GM18873 (cell line): ENCODE measurements around the gene DSG3.
"Not testable (repeated sequence)": the region's sequence is repeated elsewhere in the genome, so short reads cannot be mapped to it uniquely, and the experiment has no call there.

Source experiments
- ATAC-seq: cut with Tn5 transposase; IDR thresholded peaks from one replicate; pipeline ENCODE4 v1.9.1; 2021; ENCODE audit warnings: mild to moderate bottlenecking, moderate library complexity, moderate number of reproducible peaks; ENCODE audit not compliant: unreplicated experiment, low FRiP score

The DSG3 gene

GRCh38 chr18:31489311-31489710 lies 41.8 kb downstream of the DSG3 start:
- ATAC-seq: no peak

GRCh38 chr18:31490387-31490786 lies 42.8 kb downstream of the DSG3 start:
- peak; percentile 87 for ATAC-seq

DNA sequence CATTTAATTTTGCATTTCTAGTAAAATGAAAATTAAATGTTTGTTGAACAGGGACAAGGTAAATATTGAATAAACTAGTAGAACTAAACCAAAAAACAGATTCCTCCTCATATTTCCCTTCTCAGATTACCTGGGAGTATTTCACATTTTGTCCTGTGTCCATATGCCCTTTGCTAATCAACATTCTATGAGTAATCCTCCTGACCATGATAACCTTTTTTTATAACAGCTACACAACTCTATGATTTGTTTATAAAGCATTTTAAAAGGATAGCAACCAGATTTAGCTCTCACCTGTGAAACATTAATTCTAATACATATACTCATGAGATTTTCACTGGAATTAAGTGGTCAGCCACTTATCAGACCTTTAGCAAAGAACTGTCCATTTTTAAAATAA lies 43.3 kb downstream of the DSG3 start:
- no peak for ATAC-seq

DNA sequence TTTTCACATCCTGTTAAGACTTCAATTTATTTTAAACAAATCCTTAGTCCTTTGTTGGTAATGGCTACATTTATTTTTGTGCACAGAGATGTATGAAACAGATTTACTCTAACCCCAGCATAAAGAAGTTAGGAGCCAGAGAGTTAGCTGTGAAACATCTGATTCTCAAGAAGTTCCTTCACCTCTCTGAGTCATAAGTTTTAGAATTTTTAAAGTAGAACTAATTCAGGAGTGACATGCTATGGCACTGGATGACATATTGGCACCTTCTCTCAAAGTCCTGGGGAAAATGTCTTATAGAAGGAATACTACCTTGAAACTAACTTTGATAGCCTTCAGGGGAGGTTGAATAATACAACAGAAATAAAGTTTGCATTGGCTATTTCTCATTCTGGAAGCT lies 44.0 kb downstream of the DSG3 start:
- ATAC-seq: no peak

DNA sequence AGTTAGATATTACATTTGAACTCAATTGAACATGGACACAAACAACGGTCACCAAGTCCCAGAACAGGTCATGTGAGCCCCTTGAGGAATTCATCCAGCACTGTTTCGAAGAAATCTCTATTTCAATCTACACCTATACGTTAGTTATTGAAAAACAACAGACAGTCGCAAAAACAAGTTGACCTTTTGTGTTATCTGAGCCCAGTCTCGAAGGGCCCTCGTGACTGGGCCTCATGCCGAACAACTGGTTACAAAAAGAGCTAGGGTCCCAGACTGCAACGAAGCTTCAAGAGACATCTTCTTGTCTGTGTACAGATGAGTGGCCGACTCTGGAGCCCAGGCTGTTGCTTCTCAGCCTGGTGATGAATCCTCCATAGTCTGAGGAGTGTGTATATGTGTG lies 45.1 kb downstream of the DSG3 start:
- no peak for ATAC-seq

- no peak for ATAC-seq
These were observed 45.6 kb downstream of the DSG3 start for GRCh38 chr18:31493171-31493570.

DNA sequence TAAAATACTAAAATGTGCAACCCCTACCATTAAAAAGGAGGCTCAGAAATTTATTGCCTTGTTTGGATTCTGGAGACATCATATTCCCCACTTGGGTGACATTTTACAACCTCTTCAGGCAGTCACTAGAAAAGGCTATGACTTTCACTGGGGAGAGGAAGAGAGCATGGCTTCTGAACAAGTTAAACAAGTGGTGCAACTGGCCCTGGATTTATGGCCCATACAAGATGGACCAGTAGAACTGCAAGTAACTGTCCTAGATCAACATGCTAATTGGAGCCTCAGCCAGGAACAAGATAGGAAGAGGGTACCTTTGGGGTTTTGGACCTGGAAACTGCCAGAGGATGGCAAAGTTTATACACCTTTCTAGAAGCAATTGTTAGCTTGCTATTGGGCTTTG lies 46.4 kb downstream of the DSG3 start:
- ATAC-seq: no peak

DNA sequence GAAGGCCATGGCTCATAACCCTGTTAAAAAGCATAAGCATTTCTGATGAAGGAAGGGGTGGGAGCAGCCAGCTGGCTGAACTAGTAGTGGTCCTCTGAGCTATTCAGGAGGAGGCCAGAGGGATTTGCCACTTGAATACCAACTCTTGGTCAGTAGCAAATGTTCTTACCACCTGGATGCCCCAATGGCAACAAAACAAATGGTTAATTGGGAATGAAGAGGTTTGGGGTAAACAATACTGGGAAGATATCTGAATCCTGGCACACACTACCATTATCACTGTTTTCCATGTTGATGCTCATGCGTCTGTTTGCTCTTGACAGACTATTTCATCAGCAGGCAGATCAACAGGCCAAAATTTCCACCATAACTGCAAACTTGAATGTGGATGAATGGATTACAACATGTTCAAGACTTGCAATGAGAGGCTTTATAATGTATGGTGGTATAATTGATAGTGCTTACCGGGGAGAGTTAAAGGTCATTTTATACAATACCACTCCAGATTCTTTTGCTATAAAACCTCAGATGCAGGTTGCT lies 47.2 kb downstream of the DSG3 start:
- not testable (repeated sequence) for ATAC-seq

DNA sequence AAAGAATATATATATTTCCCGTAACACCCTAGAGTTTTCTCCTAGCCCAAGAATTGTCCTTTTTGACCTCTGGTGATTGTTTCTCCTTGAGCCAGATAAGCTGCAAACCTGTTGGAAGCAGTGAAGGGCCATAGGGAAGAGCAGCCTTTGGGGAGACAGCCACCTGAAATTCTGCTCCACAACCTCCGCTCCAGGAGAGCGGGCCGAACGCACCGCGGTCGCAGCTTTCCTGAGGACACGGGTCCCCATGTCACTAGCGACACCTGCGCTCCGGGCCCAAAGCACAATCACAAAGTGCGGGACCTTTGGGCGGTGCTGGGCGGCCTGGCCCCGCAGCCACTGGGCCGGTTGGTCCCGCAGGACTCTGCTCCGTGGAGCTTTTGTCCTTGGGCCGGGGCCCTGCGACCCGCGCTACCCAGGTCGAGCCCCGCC lies 49.9 kb downstream of the DSG3 start:
- no peak for ATAC-seq

DNA sequence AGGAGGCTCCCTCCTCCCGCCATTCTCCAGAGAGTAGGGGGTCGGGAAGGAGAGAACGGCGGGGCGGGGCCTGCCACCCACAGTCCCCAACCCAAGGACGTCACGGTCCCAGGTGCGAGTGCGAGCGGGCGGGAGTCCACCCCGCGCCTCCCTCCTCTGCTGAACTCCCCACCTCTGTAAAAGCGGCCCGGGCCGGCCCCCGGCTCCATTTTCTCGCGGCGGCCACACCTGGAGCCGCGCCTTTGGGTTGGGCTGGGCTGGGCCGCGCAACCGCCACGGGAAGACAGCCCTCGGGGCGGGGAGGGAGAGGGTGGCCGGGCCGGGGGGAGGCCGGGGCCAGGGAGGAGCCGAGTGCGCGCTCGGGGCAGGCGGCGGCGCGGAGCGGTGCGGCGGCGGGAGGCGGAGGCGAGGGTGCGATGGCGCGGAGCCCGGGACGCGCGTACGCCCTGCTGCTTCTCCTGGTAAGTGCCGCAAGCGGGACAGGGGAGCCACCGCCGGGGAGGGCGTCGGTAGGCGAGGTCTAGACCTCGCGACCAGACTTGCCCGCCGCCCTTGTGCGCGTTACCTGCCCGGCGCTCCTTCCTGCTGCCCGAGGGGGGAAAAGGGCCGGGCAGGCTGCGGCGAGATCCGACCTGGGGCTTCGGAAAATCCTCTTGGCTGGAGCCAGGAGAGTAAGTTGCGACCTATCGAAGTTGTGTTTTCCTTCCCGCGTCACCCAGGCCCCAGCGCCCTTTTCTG lies 50.5 kb downstream of the DSG3 start, which contains the start of gene DSG2:
DSG2 (plus strand) TSS at position 342 of the 738 bp plus-strand sequence; CDS start at position 417, 75 bp downstream.
- ATAC-seq: peak; percentile 29

DNA sequence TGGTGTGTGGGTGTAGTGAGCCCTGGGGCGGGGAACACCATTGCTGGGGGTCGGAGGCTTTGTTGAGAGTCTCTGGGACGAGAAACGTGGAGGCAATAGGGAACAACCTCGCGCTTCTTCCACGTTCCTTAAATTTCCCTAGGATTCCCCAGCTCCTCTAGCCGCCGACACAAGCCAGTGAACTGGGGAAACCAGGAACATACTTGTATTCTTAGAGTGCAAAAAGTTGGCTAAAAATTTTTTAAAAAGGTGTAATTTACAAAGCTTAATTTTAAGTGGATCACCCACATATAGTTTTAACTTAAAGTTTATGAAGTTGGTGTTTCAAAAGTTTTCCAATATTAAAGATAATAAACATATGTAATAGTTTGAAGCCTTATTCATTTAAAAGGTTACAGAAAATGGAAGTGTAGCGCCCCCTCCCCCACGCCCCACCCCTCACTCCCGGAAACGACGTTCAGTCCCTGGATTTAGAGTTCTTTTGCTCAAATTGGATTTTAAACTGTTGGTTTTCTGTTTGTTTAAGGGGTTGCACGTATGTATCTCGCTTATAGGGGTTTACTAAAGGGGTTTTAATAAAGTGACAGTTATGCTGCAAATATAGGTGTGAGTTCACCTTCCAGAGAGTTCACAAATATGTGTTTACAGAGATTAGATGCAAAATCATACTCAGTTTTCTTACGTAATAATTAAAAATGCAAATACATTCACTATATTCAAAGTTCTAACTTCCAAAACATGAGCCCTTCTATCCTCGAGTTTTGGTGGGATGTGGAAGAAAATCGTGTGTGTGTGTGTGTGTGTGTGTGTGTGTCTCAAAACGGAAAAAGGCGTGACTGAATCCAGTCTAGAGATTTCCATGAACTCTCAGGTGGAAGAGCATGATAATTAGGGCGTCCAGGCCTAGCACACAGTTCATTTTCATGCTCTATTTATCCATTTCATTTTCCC lies 51.3 kb downstream of the DSG3 start:
- no peak for ATAC-seq

DNA sequence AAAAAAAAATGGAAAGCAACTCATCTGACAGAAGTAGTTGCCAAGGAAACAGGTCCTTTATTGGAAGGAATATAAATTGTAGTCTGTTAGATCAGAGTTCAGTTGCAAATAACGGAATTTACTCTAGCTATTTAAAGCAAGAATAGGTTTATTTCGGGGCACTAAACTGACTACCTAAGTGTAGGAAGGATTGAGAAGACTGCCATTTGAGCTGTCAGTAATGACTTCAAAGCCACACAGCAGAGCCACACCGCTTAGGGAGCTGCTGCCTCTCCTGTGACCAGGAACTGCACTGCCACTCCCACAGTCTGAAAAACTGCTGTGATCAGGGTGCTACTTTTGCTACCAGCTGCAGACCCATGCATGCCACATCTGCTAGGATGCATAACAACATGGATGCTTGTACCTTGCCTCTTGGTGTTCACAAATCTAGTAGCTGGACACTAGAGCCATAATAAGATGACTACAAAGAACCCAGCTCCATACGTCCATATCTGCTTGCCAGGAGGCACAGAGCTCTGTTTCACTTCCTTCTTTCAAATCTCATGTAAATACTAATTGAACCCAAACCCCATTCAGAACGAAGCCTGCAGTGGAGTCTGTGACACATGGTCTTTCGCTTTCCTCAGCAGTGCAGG lies 52.6 kb downstream of the DSG3 start:
- ATAC-seq: peak; percentile 93

GRCh38 chr18:31503011-31503410 lies 55.5 kb downstream of the DSG3 start:
- no peak for ATAC-seq

GRCh38 chr18:31504455-31505147 lies 57.1 kb downstream of the DSG3 start:
- no peak for ATAC-seq

DNA sequence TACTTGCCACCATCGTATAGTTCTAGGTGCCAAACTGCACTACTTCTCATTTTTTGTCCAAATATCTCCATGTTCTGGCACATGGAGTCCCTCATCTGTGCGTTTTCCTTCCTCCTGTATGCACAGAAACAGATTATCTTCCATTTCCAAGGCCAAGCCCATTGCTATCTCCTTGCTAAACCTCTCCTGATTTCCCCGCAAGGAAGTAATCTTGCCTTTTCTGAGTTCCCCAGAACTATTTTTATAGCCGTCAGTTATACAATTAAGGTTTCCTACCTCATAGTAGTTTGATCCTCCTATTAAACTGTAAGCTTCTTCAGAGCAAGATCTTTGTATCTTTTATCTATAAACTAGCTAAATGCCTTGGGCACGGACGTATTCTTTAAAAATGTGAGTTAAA lies 57.6 kb downstream of the DSG3 start:
- ATAC-seq: no peak

DNA sequence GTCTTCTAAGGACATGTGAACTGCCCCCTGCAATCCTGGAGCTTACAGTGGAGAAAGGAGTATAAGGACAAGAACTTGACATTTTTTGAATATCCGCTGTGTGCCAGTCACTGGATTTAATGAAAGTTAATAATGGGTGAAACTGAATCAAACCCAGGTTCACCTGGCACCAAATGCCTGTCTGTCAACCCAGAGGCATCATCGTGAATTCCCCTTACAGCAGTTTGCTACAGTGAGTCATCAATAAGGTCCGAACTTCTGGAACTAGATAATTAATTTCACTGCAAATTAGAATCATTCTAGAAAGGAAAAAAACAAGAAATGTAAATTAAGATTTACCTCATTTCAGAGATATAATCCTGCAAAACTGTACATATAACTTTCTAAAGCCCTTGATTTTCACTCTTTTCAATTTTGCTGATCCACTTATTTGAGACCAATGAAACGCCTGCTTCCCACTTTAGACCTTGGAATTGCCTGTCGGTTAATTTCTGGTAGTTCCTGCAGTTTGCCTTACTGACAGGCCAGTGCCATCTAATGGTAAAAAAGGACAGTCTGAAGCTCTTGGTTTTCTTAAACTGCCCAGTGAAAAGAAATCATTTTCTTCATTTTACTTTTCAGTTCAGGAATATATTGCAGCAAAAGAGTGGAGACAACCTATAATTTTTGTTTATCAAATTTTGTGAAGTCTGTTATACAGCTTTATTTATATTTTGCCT lies 58.6 kb downstream of the DSG3 start:
- ATAC-seq: no peak

DNA sequence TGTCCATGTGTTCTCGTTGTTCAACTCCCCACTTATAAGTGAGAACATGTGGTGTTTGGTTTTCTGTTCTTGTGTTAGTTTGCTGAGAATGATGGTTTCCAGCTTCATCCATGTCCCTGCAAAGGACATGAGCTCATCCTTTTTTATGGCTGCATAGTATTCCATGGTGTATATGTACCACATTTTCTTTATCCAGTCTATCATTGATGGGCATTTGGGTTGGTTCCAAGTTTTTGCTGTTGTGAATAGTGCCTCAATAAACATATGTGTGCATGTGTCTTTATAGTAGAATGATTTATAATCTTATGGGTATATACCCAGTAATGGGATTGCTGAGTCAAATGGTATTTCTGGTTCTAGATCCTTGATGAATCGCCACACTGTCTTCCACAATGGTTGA lies 59.6 kb downstream of the DSG3 start:
- ATAC-seq: not testable (repeated sequence)

DNA sequence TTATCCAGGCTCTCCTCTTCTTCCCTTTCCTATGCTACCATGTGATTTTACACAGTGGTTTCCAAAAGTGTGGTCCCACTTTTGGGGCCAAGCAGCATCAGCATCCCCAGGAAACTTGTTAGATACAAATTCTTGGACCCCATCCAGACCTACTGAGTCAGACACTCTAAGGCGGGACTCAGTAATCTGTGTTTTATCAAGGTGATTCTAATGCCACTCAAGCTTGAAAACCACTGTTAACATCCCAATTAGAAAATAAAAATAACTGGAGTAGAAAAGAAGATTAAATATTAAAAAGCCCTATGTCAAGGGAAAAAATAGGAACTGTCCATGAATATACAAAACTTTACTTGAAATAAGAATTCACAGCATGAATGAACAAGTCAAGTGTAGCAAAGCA lies 61.2 kb downstream of the DSG3 start:
- ATAC-seq: no peak

DNA sequence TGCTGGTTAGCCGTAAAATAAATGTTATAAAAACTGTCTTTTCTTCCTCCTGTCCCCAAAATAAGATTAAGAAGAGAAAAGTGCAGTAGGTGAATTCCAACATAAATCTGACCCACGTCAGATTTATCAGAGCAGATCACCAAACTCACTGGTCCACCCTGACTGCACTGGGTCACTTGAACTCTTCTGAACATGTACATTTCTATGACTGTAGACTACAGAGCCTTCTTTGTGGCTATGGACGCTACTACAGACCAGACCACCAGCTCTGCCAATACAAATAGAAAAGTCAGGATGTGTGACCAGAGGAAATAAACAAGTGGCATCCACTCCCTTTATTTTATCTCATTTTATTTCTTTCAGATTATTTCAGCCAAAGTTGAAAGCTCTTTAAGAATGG lies 62.0 kb downstream of the DSG3 start:
- no peak for ATAC-seq
